Epithelial cell of umbilical artery (primary cell): ENCODE data around the gene KISS1. TPM values are rescaled to one million over a fixed set of nuclear protein-coding genes. Genes with fewer than 3 reads are reported as not detected.

ENCODE experiments used
- total RNA-seq: library from RNA; depleted of rRNA; stranded (reverse); fragments of >200 nt; gene quantifications from 2 replicates; pipeline ENCODE4 v1.2.3, GENCODE V29; 2014

Gene KISS1, protein sequence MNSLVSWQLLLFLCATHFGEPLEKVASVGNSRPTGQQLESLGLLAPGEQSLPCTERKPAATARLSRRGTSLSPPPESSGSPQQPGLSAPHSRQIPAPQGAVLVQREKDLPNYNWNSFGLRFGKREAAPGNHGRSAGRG
- 0.65 and 1.1 TPM in 2 replicates for total RNA-seq

DNA sequence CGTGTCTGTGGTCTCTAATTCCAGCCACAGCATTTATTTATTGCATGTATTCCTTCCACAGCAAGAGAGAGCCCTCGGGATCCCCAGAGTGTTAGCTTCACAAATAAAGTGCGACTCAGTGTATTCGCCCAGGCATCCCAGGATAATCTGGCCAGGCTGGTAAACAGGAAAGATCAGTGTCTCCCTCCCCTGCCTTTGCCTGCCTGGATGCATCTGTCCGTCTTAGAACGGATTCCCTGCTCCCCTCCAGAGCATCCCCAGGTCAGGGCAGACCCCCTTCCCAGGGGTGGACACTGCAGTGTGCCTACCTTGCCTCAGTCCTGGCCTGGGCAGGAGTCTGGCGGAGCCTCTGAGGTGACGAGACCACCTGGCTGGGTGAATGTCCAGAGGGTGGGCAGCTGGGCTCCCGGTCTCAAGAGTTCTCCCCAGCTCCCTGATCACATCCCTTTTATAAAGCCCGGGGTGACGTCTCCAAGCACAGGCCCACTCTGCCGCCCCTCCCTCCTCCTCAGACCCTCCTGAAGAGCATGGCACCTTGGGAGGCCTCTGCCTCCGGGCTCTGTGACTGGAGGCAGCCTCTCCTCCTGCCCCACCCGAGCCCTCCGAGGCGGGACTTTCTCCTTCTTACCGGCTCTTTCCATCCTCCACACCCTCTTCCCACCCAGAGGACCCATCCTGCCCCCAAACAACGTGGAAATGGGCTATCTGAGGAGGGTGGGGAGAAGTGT, at the start of gene KISS1:
Gene KISS1, minus strand, starts transcription at position 424 of the 728 bp plus-strand sequence. CDS start 3,615 bp downstream, outside the sequence.

DNA sequence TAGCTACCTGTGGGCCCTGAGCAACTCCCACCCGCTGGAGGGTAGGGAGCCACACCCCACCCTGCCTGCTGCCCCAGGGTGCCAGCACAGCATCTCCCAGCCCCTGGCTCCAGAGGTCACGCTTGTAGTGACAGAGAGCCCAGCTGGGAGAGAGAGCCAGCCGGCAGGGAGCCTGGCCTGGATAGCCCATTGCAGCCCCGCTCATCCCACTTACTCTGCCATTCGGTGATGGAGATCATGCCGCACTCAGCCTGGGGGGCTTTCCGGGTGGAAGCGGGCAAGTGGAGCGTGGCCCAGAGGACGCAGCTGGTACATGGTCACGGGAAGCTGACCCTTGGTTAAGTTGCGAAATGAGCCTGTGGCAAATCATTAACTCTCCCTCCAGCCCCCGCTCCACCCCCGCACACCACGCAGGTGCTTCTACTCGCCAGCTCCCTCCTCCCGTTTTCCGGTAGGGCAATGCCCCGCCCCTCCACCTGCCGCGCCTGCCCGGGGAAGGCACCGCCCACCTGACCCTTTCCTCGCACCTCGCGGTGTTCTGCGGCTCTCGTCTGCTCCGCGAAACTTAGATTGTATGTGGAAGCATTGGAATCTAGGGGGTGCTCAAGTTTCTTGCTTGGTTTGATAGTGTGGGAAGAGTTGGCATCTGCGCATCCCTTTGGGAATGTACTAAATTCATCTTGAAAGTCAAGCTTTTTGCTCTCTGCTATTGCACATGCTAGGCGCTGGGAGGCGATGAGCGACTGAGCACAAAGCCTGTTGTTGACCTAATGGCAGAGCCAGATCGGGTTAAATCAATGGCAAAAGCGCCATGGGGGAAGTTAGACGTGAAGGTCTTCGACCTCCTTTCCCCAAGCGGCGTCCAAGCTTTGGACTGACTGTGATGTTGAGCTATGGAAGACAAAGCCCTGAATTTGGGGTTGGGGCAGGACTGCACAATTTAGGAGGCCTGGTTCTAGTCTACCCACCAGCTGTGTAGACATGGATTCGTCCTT, 17.7 kb upstream of the KISS1 start, which contains the start of gene GOLT1A:
Gene GOLT1A, minus strand, starts transcription at position 321 of the 995 bp plus-strand sequence. Its CDS starts 82 bp downstream, at position 239.

DNA sequence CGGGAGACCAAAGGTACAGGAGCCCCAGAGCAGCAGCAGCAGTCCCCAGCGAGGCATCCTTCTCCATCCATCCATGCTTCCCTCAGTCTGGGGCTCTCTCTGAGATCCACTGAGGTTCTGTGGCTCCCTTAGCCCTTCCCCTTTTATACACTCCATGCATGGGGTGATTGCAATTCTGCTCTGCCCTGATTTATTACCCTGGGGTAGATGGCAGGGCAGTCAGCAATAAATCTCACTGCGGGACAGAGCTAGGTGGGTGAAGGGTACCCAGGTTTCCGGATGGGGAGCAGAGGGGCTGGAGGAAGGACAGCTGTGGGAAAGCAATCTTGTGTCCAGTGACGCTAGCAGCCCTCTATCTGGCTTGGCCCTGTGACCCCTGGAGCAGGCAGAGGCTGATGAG, 30.1 kb downstream of the KISS1 start, which contains the start of gene REN:
Gene REN, minus strand, starts transcription at position 119 of the 400 bp plus-strand sequence. Its CDS starts 44 bp downstream, at position 75.

DNA sequence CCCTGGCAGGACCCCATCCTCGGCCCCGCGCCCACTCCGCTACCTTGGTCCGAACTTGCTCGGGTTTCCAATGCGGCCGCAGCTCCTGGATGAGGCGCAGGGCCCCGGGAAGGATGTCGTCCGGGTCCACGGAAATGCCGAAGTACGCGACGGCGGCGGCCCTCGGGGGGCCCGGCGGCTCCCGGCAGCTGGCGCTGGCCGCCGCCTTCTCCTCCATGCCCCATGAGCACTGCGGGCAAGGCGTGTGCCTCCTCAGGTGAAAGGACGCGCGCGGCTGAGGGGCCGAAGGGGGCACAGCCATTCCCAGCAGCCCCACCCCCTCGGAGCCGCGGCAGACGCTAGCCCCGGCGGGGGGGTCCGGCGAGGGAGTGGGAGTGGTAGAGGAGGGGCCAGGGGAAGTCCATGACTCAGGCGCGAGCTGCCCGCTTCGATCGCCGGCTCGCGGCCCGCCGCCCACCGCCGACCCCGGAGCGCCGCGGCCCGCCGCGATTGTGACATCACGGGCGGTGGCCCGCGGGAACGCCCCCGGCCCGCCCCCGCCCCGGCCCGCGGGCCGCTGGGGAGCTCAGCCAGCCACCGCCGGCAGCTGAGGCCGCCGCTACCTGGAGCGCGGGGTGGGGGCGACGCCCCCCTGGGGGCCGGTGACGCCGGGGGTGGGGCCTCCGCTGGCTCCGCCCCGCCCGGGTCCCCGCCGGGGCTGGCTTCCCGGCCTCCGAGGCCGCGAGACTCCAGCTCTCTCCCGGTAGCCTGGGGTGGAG, 44.6 kb downstream of the KISS1 start, which contains the start of gene ETNK2:
Gene ETNK2, minus strand, starts transcription at position 493 of the 758 bp plus-strand sequence. Its CDS starts 192 bp downstream, at position 301.

Other genes with a start within 250 kb of the KISS1 start
- 10.4 and 27.7 TPM in 2 replicates for gene SOX13, start 123.4 kb downstream of the KISS1 start, total RNA-seq
- 9.1 and 10.4 TPM in 2 replicates for gene ETNK2, start 44.4 kb downstream of the KISS1 start, total RNA-seq
- under 0.01 TPM in 1 of 2 replicates, not detected in the other for gene REN, start 30.2 kb downstream of the KISS1 start, total RNA-seq
- 0.46 TPM in 1 of 2 replicates, not detected in the other for gene GOLT1A, start 17.5 kb upstream of the KISS1 start, total RNA-seq
- gene PLEKHA6, start 163.4 kb upstream of the KISS1 start, total RNA-seq, result 1.9 and 2.4 TPM in 2 replicates
- 37.2 and 37.7 TPM in 2 replicates for gene PPP1R15B, start 215.3 kb upstream of the KISS1 start, total RNA-seq